ENCODE results near the gene WDR77. TPM values are rescaled to one million over a fixed set of nuclear protein-coding genes. Genes with fewer than 3 reads are reported as not detected.
A peak's percentile ranks its signal among the peaks of the same experiment; 100 is the strongest.

The WDR77 gene
- total RNA-seq, 6 experiments from 2014 or later, result 42.5 to 53.7 (median 47.7) TPM

- H3K4me1 Mint-ChIP-seq (ENCODE audit: low read depth), result peaks cover 11% of the 10 kb centered on the region
- H3K9me3 Mint-ChIP-seq, result no peaks in the 10 kb centered on the region
- no peaks in the 10 kb centered on the region for H3K27me3 Mint-ChIP-seq (ENCODE audit: insufficient read depth)
- TF ChIP-seq, protein P1, sequence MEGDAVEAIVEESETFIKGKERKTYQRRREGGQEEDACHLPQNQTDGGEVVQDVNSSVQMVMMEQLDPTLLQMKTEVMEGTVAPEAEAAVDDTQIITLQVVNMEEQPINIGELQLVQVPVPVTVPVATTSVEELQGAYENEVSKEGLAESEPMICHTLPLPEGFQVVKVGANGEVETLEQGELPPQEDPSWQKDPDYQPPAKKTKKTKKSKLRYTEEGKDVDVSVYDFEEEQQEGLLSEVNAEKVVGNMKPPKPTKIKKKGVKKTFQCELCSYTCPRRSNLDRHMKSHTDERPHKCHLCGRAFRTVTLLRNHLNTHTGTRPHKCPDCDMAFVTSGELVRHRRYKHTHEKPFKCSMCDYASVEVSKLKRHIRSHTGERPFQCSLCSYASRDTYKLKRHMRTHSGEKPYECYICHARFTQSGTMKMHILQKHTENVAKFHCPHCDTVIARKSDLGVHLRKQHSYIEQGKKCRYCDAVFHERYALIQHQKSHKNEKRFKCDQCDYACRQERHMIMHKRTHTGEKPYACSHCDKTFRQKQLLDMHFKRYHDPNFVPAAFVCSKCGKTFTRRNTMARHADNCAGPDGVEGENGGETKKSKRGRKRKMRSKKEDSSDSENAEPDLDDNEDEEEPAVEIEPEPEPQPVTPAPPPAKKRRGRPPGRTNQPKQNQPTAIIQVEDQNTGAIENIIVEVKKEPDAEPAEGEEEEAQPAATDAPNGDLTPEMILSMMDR (IDR thresholded peaks at IDR 0.05), result no peak
- no peak overlapping the region for H3K27ac Mint-ChIP-seq
- H3K36me3 Mint-ChIP-seq (ENCODE audit: low read depth), result no peaks in the 10 kb centered on the region
- no peak for DNase-seq
- H3K4me3 Mint-ChIP-seq, result no peak overlapping the region
These were observed 21.5 kb upstream of the WDR77 start for GRCh38 chr1:111470596-111470995.

GRCh38 chr1:111469539-111469938, 20.5 kb upstream of the WDR77 start:
- H3K36me3 Mint-ChIP-seq (ENCODE audit: low read depth), result no peaks in the 10 kb centered on the region
- TF ChIP-seq, protein P1 (IDR thresholded peaks at IDR 0.05), result no peak
- H3K4me3 Mint-ChIP-seq, result no peak overlapping the region
- H3K27ac Mint-ChIP-seq, result no peak overlapping the region
- no peaks in the 10 kb centered on the region for H3K9me3 Mint-ChIP-seq
- H3K27me3 Mint-ChIP-seq (ENCODE audit: insufficient read depth), result no peaks in the 10 kb centered on the region
- DNase-seq, result no peak
- peaks cover under 1% of the 10 kb centered on the region for H3K4me1 Mint-ChIP-seq (ENCODE audit: low read depth)

- Mint-ChIP-seq H3K36me3 (ENCODE audit: low read depth) (no peaks in the 10 kb centered on the region), H3K9me3 (no peaks in the 10 kb centered on the region), H3K27ac (no peak overlapping the region), H3K27me3 (ENCODE audit: insufficient read depth) (no peaks in the 10 kb centered on the region), H3K4me1 (ENCODE audit: low read depth) (no peaks in the 10 kb centered on the region), H3K4me3 (no peak overlapping the region)
- TF ChIP-seq, protein P1 (IDR thresholded peaks at IDR 0.05), result no peak
- DNase-seq, result no peak
These were observed 19.7 kb upstream of the WDR77 start for GRCh38 chr1:111468717-111469100.

GRCh38 chr1:111467865-111468716, 19.0 kb upstream of the WDR77 start:
- no peak overlapping the region for H3K27ac Mint-ChIP-seq
- H3K4me1 Mint-ChIP-seq (ENCODE audit: low read depth), result peaks cover 5% of the 10 kb centered on the region
- H3K27me3 Mint-ChIP-seq (ENCODE audit: insufficient read depth), result no peaks in the 10 kb centered on the region
- no peak overlapping the region for H3K4me3 Mint-ChIP-seq
- TF ChIP-seq, protein P1 (IDR thresholded peaks at IDR 0.05), result peak; percentile 33; the same call in 1 of the 2 replicates
- H3K9me3 Mint-ChIP-seq, result no peaks in the 10 kb centered on the region
- no peaks in the 10 kb centered on the region for H3K36me3 Mint-ChIP-seq (ENCODE audit: low read depth)
- DNase-seq, result no peak

DNA sequence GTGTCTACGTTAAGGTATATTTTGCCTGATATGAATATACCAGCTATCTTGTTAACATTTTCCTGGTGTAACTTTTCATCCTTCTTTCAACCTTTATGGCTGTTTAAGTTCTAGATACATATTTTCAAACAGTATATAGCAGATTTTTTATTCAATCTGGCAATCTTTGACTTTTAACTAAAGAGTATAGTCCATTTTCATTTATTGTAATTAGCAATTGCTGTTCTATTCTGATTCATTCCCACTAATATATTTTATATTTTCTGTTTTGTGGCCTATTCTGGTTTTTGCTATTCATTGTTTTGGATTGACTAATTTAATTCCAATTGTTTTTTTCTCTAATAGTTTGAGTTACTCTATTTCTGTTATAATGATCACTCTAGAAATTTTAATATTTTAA, 17.4 kb upstream of the WDR77 start:
- DNase-seq, result no peak
- no peaks in the 10 kb centered on the region for H3K9me3 Mint-ChIP-seq
- TF ChIP-seq, protein P1 (IDR thresholded peaks at IDR 0.05), result no peak
- H3K27me3 Mint-ChIP-seq (ENCODE audit: insufficient read depth), result no peaks in the 10 kb centered on the region
- H3K36me3 Mint-ChIP-seq (ENCODE audit: low read depth), result no peaks in the 10 kb centered on the region
- no peak overlapping the region for H3K4me3 Mint-ChIP-seq
- H3K27ac Mint-ChIP-seq, result no peak overlapping the region
- peaks cover 11% of the 10 kb centered on the region for H3K4me1 Mint-ChIP-seq (ENCODE audit: low read depth)
